Lower leg skin (tissue), 4 donors: ENCODE data around the gene QSOX1. TPM values are rescaled to one million over a fixed set of nuclear protein-coding genes. Genes with fewer than 3 reads are reported as not detected.

Source experiments
- DNase-seq, 2 donors: peaks; one replicate each; pipeline ENCODE4 v3.0.0-alpha.2; 2019; ENCODE audit warnings: low spot score in 2 of 2
- H3K4me3 ChIP-seq: fragments of 200-600 bp; sonication (generic); 2 replicates; pipeline ENCODE4 v1.5.1; 2017; ENCODE audit warnings: mild to moderate bottlenecking, low read depth; ENCODE audit not compliant: poor library complexity, severe bottlenecking
- CTCF ChIP-seq, 3 donors: fragments of 450-650 bp; IDR thresholded peaks; one replicate each; pipeline ENCODE4 v1.5.1; 2016; ENCODE audit warnings: antibody characterized with exemption in 3 of 3, mild to moderate bottlenecking in 3 of 3, moderate library complexity in 2 of 3
- POLR2A ChIP-seq, 2 donors: fragments of 450-650 bp; IDR thresholded peaks; one replicate each; pipeline ENCODE4 v1.6.1; 2016 to 2017; ENCODE audit warnings: antibody characterized with exemption in 2 of 2, mild to moderate bottlenecking in 1 of 2, moderate library complexity in 1 of 2
- WGBS, 2 donors: methylation state at CpG; one replicate each; pipeline ENCODE4 v1.1.5; 2018; 5-methylcytosine and 5-hydroxymethylcytosine counted together
- intact Hi-C: fragments of 100-400 bp; cut with DNase I; formaldehyde crosslinking; loops from one replicate; pipeline ENCODE4 v1.15.0; 2023; ENCODE audit warnings: low total_unique reads
- total RNA-seq, 4 donors: library from RNA; depleted of rRNA; stranded (reverse); fragments of >200 nt; gene quantifications; one replicate each; pipeline ENCODE4 v1.1.0, GENCODE V29; 2016

The QSOX1 gene
- total RNA-seq, result 10 to 100 TPM; 77.7 to 90.3 (median 87.3) TPM

- TF ChIP-seq POLR2A (IDR thresholded peaks at IDR 0.05), result no peak
- TF ChIP-seq CTCF (IDR thresholded peaks at IDR 0.05), result no peak
- peak; percentile 78 to 97 for DNase-seq
- H3K4me3 ChIP-seq, result peak within 1 kb of the TSS; percentile 79
- intact Hi-C loops, result no loop called here
- WGBS, 2 donors, result 0 to 1% methylated on average over 9 to 45 of the region's 100 CpGs
Measured at GRCh38 chr1:180154325-180155181, at the start of gene QSOX1. Gene QSOX1, plus strand, starts transcription at chr1:180154869. Its CDS starts 39 bp downstream, at chr1:180154908.

GRCh38 chr1:180112091-180112490 lies 42.6 kb upstream of the QSOX1 start:
- intact Hi-C loops, result no loop called here
- no peak overlapping the region for H3K4me3 ChIP-seq
- TF ChIP-seq POLR2A (IDR thresholded peaks at IDR 0.05) (no peak), CTCF (IDR thresholded peaks at IDR 0.05) (no peak)
- 93 to 96% methylated on average over 2 of the region's 2 CpGs for WGBS, 2 donors
- no peak for DNase-seq

- WGBS, 2 donors, result 87 to 90% methylated on average over 2 of the region's 2 CpGs
- DNase-seq, result no peak
- intact Hi-C loops, result no loop called here
- no peak for TF ChIP-seq POLR2A (IDR thresholded peaks at IDR 0.05)
- H3K4me3 ChIP-seq, result no peak overlapping the region
Measured at GRCh38 chr1:180112984-180113647, 41.6 kb upstream of the QSOX1 start.

- H3K4me3 ChIP-seq, result no peak overlapping the region
- TF ChIP-seq CTCF (IDR thresholded peaks at IDR 0.05) (no peak), POLR2A (IDR thresholded peaks at IDR 0.05) (no peak)
- intact Hi-C loops, result no loop called here
- WGBS, 2 donors, result 78 to 82% methylated on average over 4 of the region's 4 CpGs
- no peak for DNase-seq
Measured at GRCh38 chr1:180114396-180114945, 40.2 kb upstream of the QSOX1 start.

GRCh38 chr1:180116964-180117763 lies 37.5 kb upstream of the QSOX1 start:
- no peak overlapping the region for H3K4me3 ChIP-seq
- intact Hi-C loops, result no loop called here
- peak in 1 of 3 donors; percentile 45 for TF ChIP-seq CTCF (IDR thresholded peaks at IDR 0.05)
- TF ChIP-seq POLR2A (IDR thresholded peaks at IDR 0.05), result no peak
- WGBS, 2 donors, result 83 to 84% methylated on average over 14 of the region's 14 CpGs
- no peak for DNase-seq
